ENCODE data around the gene ID2.

The ID2 gene

GRCh38 chr2:8643996-8644356 lies 37.9 kb upstream of the ID2 start:
- H3K27ac Mint-ChIP-seq, result peak overlapping the region; percentile 57
- H3K27me3 Mint-ChIP-seq, result no peaks in the 10 kb centered on the region
- H3K4me3 Mint-ChIP-seq, result no peak overlapping the region
- peaks cover 2% of the 10 kb centered on the region for H3K36me3 Mint-ChIP-seq
- no peaks in the 10 kb centered on the region for H3K4me1 Mint-ChIP-seq
- no peaks in the 10 kb centered on the region for H3K9me3 Mint-ChIP-seq

DNA sequence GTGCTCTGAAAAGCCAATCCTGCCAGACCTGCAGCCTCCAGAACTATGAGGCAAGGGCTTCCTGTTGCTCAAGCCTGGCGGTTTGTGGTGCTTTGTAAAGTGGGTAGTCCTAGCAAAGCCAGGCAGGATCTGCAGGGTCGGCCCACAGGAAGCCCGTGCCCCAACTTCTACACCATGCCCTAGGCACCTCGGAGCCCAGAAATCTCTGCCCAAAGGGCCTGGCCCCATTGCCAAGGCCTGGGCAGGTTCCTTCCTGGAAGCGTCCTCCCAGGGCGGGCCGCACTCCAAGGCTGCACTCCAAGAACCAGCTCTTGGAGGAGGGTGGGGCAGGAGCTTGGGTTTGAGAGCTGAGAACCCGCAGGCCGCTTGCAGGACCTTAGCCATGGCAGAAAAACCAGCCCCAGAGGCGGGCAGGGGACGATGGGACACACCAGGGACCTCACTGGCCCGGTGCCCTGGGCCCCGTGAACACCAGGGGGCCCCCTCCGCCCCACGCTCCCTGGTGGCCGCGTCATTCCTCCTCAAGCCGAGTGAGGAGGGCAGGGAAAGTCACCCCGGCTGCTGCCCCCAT lies 37.2 kb upstream of the ID2 start:
- Mint-ChIP-seq H3K9me3 (no peaks in the 10 kb centered on the region), H3K4me3 (no peak overlapping the region), H3K36me3 (peaks cover 2% of the 10 kb centered on the region), H3K27ac (no peak overlapping the region), H3K4me1 (no peaks in the 10 kb centered on the region), H3K27me3 (no peaks in the 10 kb centered on the region)

- no peaks in the 10 kb centered on the region for H3K27me3 Mint-ChIP-seq
These were observed 36.6 kb upstream of the ID2 start for GRCh38 chr2:8645176-8645831.

DNA sequence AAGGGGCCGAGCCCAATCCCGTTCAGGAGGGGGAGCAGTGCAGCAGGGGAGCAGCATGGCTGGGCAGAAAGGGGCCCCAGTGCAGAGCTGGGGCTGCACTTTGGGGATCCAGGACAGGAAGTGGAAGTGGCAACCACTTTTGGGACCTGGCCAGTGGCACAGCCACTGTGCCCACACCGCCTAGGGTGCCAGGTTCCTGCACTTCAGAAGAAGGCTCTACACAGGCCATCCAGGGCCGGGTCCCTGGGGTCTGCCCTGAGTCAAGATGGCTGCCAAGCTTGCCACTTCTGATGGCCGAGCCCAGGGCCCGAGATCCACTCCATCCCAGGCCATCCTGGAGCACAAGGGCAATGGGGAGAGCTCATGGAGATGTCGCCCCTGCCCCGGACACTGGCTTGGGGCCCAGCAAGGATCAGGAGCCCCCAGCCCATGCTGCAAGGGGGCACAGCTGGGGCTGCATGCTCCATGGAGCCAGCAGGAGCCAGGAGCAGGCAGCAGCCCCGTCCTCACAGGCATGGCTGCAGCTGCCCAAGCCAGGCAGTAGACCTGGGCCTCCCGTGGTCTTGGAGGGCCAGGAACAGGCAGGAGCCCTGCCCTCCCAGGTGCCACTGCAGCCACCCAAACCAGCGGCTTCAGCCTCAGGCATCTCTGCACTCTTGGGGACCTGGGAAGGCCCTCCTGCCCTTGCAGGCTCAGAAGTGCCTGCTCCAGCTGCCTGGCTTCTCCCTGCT lies 35.0 kb upstream of the ID2 start:
- H3K9me3 Mint-ChIP-seq, result no peaks in the 10 kb centered on the region
- H3K4me3 Mint-ChIP-seq, result no peak overlapping the region
- no peak overlapping the region for H3K27ac Mint-ChIP-seq
- no peaks in the 10 kb centered on the region for H3K27me3 Mint-ChIP-seq
- H3K36me3 Mint-ChIP-seq, result peaks cover 2% of the 10 kb centered on the region
- no peaks in the 10 kb centered on the region for H3K4me1 Mint-ChIP-seq

More at GRCh38 chr2:8645176-8645831, 36.6 kb upstream of the ID2 start:
- no peak overlapping the region for H3K27ac Mint-ChIP-seq
- peaks cover 2% of the 10 kb centered on the region for H3K36me3 Mint-ChIP-seq
- no peaks in the 10 kb centered on the region for H3K4me1 Mint-ChIP-seq
- H3K4me3 Mint-ChIP-seq, result no peak overlapping the region
- no peaks in the 10 kb centered on the region for H3K9me3 Mint-ChIP-seq

DNA sequence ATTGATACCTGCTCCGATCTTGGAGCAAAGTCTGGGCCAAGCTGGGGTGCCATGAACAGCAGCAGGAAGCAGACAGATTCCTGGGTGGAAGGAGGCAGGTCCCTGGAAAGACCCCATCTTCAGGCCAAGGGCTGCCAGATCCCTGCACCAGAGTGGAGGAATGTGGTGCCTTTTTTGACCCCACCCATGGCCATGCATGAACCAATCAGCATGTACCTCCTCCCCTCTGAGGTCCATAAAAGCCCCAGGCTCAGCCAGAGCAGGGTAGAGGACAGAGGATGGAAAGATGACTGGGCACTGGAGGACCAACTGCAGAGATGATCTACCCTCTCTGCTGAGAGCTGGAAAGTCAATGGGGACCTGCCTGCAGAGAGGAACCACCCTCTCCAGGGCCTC lies 34.4 kb upstream of the ID2 start:
- H3K9me3 Mint-ChIP-seq, result no peaks in the 10 kb centered on the region
- H3K27me3 Mint-ChIP-seq, result no peaks in the 10 kb centered on the region
- no peak overlapping the region for H3K4me3 Mint-ChIP-seq
- H3K27ac Mint-ChIP-seq, result no peak overlapping the region
- H3K4me1 Mint-ChIP-seq, result no peaks in the 10 kb centered on the region
- peaks cover 2% of the 10 kb centered on the region for H3K36me3 Mint-ChIP-seq

DNA sequence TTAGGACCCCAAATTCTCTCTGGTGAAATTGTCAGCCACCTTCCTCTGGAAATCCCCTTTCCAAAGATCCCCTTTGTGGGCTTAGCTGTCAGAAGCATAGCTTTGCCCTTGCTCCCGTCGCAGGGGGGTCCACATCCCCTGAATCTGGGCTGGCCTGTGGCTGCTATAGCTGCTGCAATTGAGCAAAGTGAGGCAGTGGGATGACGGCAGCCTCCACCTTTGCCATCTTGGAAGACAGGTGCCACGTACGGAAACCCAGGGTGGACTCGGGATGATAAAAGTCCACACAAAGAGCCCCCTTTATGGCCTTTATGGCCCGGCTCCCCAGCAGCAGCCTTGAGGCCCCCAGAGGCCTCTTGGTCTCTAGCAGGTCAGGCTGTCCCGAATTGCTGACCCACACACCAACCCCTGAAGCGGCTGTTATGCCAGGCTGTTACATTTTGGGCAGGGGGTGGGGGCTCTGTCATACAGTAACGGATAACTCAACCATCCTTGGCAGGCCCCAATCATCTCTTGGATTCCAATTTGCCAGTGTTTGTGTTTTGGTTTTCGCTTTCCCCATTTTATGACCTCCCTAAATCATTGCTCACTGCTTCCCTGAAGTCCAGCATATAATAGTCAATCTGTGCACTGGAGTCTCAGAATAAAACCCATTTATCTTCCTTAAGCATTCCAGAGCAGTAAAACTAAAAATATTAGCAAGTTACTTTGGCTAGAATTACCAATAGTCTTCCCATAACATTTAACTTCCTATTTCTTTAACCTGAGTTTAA lies 33.2 kb upstream of the ID2 start:
- Mint-ChIP-seq H3K36me3 (peaks cover 2% of the 10 kb centered on the region), H3K4me3 (no peak overlapping the region), H3K9me3 (no peaks in the 10 kb centered on the region), H3K27me3 (no peaks in the 10 kb centered on the region), H3K4me1 (no peaks in the 10 kb centered on the region), H3K27ac (no peak overlapping the region)

GRCh38 chr2:8649718-8650117 lies 32.1 kb upstream of the ID2 start:
- H3K9me3 Mint-ChIP-seq, result no peaks in the 10 kb centered on the region
- no peaks in the 10 kb centered on the region for H3K4me1 Mint-ChIP-seq
- H3K4me3 Mint-ChIP-seq, result no peak overlapping the region
- H3K27me3 Mint-ChIP-seq, result no peaks in the 10 kb centered on the region
- no peak overlapping the region for H3K27ac Mint-ChIP-seq
- H3K36me3 Mint-ChIP-seq, result peaks cover 2% of the 10 kb centered on the region

GRCh38 chr2:8650256-8650655 lies 31.6 kb upstream of the ID2 start:
- Mint-ChIP-seq H3K9me3 (no peaks in the 10 kb centered on the region), H3K4me3 (no peak overlapping the region), H3K27me3 (no peaks in the 10 kb centered on the region), H3K36me3 (peaks cover 2% of the 10 kb centered on the region), H3K27ac (no peak overlapping the region), H3K4me1 (no peaks in the 10 kb centered on the region)

DNA sequence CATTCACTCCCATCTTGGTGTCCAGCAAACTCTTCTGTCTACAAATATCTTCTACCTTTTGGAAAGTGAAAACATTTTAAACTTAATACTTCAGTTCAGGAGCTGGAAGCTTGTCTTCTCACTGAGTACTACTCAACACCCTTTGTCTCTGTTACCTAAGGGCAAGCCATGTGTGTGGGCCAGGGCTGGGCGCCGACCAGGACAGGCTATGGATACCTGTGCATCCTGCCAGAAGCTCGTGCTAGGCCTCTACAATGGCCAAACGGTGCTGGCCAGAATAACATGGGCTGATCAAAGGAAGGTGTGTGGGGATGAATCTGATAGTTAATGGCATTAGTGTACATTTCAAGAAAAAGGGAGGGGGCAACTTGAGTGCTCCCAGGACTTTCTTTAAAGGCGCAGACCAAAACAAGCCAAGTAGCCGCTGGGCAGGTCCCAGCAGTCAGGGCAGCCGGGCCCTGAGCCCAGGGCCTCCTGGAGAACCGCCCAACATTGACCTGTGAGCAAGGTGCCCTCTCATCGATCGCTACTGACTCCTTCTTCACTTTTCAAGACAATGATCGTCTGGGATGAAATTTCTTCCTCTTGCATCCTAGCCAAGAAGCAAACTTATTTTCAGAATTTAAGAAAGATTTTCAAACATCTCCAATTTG lies 29.0 kb upstream of the ID2 start:
- Mint-ChIP-seq H3K9me3 (no peaks in the 10 kb centered on the region), H3K36me3 (no peaks in the 10 kb centered on the region), H3K4me1 (peaks cover 8% of the 10 kb centered on the region), H3K27me3 (no peaks in the 10 kb centered on the region), H3K27ac (no peak overlapping the region), H3K4me3 (no peak overlapping the region)

GRCh38 chr2:8653485-8653884 lies 28.4 kb upstream of the ID2 start:
- peaks cover 8% of the 10 kb centered on the region for H3K4me1 Mint-ChIP-seq
- H3K27me3 Mint-ChIP-seq, result no peaks in the 10 kb centered on the region
- H3K9me3 Mint-ChIP-seq, result no peaks in the 10 kb centered on the region
- no peak overlapping the region for H3K27ac Mint-ChIP-seq
- no peaks in the 10 kb centered on the region for H3K36me3 Mint-ChIP-seq
- H3K4me3 Mint-ChIP-seq, result no peak overlapping the region

DNA sequence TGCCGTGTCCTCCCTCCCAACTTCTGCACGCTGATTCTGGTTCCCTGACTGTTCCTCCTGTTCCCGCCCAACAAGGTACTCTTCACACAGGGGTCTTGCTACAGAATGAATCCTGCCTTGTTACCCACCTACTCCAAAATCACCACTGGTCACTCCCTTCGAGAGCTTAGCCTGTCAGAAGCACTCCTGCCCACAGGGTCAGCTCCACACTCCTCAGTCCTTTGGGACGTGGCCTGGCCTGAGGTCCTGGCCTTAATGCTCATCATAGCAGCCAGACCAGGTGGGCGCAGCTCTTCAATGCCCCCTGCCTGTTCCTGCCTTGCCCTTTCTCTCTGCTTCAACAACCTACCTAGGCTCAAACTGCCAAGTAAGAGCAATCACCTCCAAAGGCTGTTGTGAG lies 27.8 kb upstream of the ID2 start:
- Mint-ChIP-seq H3K9me3 (no peaks in the 10 kb centered on the region), H3K27me3 (no peaks in the 10 kb centered on the region), H3K4me1 (peaks cover 8% of the 10 kb centered on the region), H3K27ac (no peak overlapping the region), H3K36me3 (no peaks in the 10 kb centered on the region), H3K4me3 (no peak overlapping the region)

- H3K9me3 Mint-ChIP-seq, result no peaks in the 10 kb centered on the region
- no peaks in the 10 kb centered on the region for H3K36me3 Mint-ChIP-seq
- H3K27ac Mint-ChIP-seq, result no peak overlapping the region
- H3K4me1 Mint-ChIP-seq, result peaks cover 8% of the 10 kb centered on the region
- no peaks in the 10 kb centered on the region for H3K27me3 Mint-ChIP-seq
- no peak overlapping the region for H3K4me3 Mint-ChIP-seq
These were observed 27.4 kb upstream of the ID2 start for GRCh38 chr2:8654483-8654882.

GRCh38 chr2:8656160-8656641 lies 25.7 kb upstream of the ID2 start:
- Mint-ChIP-seq H3K27ac (no peak overlapping the region), H3K36me3 (no peaks in the 10 kb centered on the region), H3K4me1 (peaks cover 8% of the 10 kb centered on the region), H3K4me3 (no peak overlapping the region), H3K27me3 (no peaks in the 10 kb centered on the region), H3K9me3 (no peaks in the 10 kb centered on the region)

DNA sequence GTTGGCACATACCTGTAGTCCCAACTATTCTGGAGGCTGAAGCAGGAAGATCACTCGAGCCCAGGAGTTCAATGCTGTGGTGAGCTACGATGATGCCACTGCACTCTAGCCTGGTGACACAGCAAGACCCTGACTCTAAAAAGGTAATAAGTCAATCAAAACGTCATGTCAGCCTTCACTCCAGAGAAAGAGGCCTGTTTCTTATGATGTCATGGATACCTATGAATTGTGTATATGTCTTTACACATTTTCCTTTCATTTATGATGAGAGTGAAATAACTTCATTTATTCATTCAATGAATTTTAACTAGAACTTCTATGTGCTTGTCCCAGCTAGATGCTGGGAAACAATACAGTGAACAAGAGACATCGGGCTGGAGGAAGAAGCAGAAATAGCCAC lies 25.0 kb upstream of the ID2 start:
- peaks cover 11% of the 10 kb centered on the region for H3K4me1 Mint-ChIP-seq
- H3K27me3 Mint-ChIP-seq, result peaks cover 2% of the 10 kb centered on the region
- no peaks in the 10 kb centered on the region for H3K36me3 Mint-ChIP-seq
- H3K9me3 Mint-ChIP-seq, result no peaks in the 10 kb centered on the region
- no peak overlapping the region for H3K4me3 Mint-ChIP-seq
- no peak overlapping the region for H3K27ac Mint-ChIP-seq

- Mint-ChIP-seq H3K4me1 (peaks cover 11% of the 10 kb centered on the region), H3K4me3 (no peak overlapping the region), H3K27ac (no peak overlapping the region), H3K36me3 (no peaks in the 10 kb centered on the region), H3K9me3 (no peaks in the 10 kb centered on the region), H3K27me3 (peaks cover 2% of the 10 kb centered on the region)
These were observed 24.3 kb upstream of the ID2 start for GRCh38 chr2:8657423-8658062.

Data from activated naive CD4-positive, alpha-beta T cell treated with anti-CD3 and anti-CD28 coated beads, Interleukin-2, amount 50 U/mL, for 24 hours (primary cell).